SKM-1 treated with dmso at 0.1 percent for 144 hours (cell line): ENCODE results near the gene ITPRID1.

Experiments used
- DNase-seq: peaks from one replicate; lab custom pipeline; 2025; ENCODE audit not compliant: unreplicated experiment; lab: John Stamatoyannopoulos, UW

Gene ITPRID1

DNA sequence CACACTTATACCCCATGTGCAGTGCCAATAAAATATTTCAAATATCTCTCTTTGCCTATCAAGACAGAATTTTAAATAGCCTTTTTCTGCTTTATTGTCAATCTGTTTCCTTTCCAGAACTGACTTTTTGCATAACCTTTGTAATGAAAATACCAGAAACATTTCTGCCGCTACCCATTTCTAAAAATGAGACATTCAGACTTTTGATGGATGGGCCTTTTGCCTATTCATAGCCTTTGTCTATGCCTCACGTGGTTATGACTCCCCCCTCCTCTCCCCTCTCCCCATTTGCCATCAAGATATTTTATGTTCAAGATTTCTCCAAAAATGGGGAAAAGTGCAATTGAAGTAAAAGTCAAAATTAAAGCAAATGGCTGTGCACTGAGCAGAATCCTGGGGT, 179.0 kb downstream of the ITPRID1 start:
- DNase-seq, result no peak

DNA sequence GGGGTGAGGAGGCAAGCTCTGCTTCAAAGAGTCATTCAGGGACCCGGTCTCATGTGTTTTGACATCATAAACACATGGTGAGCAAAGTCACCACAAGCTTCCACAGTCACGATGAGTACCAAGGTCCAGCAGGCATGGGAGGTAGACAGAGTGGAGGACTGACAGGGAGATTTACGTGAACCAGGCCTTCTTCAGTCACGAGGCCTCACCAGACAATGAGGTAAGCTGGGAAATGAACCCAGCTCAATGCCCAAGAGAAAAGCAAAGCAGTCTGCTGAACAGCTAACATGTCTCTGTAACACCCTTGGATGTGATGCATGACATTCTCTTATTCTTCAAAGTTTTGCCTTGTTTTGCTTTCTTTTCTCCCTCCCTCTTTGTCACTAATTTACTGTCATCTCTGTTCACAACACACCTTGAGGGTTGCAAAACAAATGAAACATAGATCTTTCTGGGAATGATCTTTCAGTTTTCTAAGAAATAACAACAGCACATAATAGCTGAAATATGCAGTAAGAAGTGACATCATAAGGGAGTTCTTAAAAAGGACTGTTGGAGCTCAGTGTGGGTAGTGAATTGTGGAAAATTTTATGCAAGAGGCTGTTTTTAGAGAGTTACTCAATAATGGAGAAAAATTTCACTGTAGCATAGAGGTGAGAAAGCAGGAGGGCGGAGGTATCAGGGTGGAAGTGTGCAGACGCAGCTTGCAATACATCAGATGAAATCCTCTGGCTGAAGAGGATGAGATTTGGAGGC, 182.1 kb downstream of the ITPRID1 start:
- DNase-seq, result peak; percentile 96

DNA sequence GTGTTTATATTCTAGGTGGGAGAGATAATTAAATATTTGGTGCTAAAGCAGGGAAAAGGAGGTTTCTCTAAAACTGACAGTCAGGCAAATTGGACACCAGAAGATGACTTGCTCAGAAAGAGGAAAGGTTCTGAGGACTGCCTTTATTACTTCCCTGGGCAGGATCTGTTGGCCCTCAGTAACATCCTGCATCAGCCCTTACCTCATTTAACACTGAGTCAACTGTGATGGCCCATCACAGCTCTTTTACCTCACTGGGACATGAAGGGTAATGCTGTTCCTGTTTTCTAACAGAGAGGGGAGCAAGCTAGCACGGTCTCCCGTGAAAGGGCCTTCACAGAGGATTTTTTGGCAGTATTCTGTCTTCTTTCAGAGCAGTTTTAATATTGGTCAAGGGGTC, 185.2 kb downstream of the ITPRID1 start:
- DNase-seq, result peak; percentile 96

DNA sequence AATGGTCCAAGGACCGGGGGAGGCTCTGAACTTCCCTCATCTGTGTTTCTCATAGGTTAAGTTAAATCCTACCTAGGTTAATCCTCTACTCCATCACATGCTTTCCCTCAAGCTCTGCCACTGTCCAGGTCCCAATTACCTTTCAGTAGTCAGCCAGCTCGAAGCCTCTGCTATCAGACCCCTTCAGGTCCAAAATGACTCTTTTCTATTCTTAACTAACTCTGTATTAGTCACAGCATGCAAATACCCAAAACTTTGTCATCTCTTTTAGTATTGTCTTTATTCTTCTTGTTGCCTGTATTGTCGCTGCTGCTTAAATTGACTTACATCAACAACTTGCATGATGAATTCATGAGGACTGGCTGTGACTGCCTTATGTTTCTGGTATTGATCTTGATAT, 188.5 kb downstream of the ITPRID1 start:
- no peak for DNase-seq

DNA sequence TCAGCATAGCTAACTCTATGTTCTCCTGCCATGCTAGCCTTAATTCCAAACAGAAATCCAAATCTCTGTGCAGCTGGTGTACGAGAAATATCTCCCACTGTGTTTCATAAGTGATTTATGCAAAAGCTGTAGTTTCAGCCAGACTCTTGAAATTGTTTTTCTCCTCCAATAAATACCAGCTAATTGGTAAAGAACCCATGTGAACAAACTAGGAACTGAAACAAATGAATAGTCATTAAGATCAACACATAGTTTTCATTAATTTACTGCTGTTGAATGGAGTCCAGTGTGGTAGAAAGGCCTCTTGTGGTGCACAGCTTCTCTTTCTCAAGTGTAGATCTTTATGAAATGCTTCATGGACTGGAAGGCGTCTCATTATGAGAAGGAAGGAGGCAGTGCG, 191.5 kb downstream of the ITPRID1 start:
- DNase-seq, result no peak

DNA sequence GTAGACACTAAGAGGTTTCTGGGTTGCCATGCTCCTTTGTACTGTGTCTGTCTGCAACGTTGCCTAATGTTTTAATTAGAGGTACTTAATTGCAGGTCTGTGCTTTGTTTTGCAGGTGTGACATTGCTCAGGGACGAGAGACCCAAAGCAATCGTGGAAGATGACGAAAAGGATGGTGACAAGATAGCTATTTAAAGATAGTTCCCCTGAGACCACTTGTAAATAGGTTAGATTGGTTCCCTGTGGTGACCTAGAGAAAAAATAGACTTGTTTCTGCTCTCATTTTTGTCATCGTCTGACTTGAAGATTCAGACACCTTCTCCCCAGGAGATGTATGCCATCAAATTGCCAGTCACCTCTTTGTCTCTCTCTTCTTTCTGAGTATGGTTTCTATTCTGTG, 193.2 kb downstream of the ITPRID1 start:
- DNase-seq, result no peak
